ENCODE measurements around the gene RIPOR1. TPM values are rescaled to one million over a fixed set of nuclear protein-coding genes. Genes with fewer than 3 reads are reported as not detected.
A peak's percentile ranks its signal among the peaks of the same experiment; 100 is the strongest.

Gene RIPOR1
- total RNA-seq, 1 donor from 2014 or later: 116 TPM

- no peak overlapping the region for H3K4me3 Mint-ChIP-seq (ENCODE audit: unreplicated experiment)
- Histone ChIP-seq H3K4me2 (ENCODE audit: low read length) (no peak overlapping the region), H3K9me3 (ENCODE audit: insufficient read depth, low read depth, low read length) (no peaks in the 10 kb centered on the region), H2AFZ (ENCODE audit: low read depth, low read length) (no peak overlapping the region), H3K27me3 (ENCODE audit: insufficient read depth, low read length) (no peaks in the 10 kb centered on the region), H3K27ac (ENCODE audit: low read depth, low read length) (no peak overlapping the region), H3K79me2 (ENCODE audit: insufficient read depth, low read length) (no peaks in the 10 kb centered on the region), H3K9ac (ENCODE audit: low read length) (no peak overlapping the region), H4K20me1 (ENCODE audit: insufficient read depth, low read length) (no peaks in the 10 kb centered on the region), H3K4me3 (ENCODE audit: insufficient read depth, low read depth, low read length) (no peak overlapping the region), H3K4me1 (ENCODE audit: insufficient read depth, low read length) (peaks cover 15% of the 10 kb centered on the region), H3K36me3 (ENCODE audit: insufficient read depth, low read length) (no peaks in the 10 kb centered on the region)
- FAIRE-seq (no peak), DNase-seq (ENCODE audit: low read depth) (peak; percentile 59)
- H3K27ac Mint-ChIP-seq (ENCODE audit: unreplicated experiment): no peak overlapping the region
- peak; percentile 73 for TF ChIP-seq CTCF (IDR thresholded peaks at IDR 0.05; ENCODE audit: insufficient read depth, low read depth, low read length)
- TF ChIP-seq EZH2 (IDR thresholded peaks at IDR 0.05; ENCODE audit: insufficient read depth, low read length): no peak
- H3K36me3 Mint-ChIP-seq (ENCODE audit: low read depth, unreplicated experiment): no peaks in the 10 kb centered on the region
- no peaks in the 10 kb centered on the region for H3K9me3 Mint-ChIP-seq (ENCODE audit: unreplicated experiment)
- H3K4me1 Mint-ChIP-seq (ENCODE audit: low read depth, unreplicated experiment): peaks cover 13% of the 10 kb centered on the region
- H3K27me3 Mint-ChIP-seq (ENCODE audit: low read depth, unreplicated experiment): peaks cover 7% of the 10 kb centered on the region
Observed at GRCh38 chr16:67514382-67514828, 14.2 kb upstream of the RIPOR1 start.

- H3K27me3 ChIP-seq (ENCODE audit: insufficient read depth, low read length): no peaks in the 10 kb centered on the region
- peaks cover 11% of the 10 kb centered on the region for H3K27me3 Mint-ChIP-seq (ENCODE audit: low read depth, unreplicated experiment)
- H3K4me2 ChIP-seq (ENCODE audit: low read length): peak overlapping the region; percentile 76
- H2AFZ ChIP-seq (ENCODE audit: low read depth, low read length): no peak overlapping the region
- no peak overlapping the region for H3K4me3 Mint-ChIP-seq (ENCODE audit: unreplicated experiment)
- H3K9ac ChIP-seq (ENCODE audit: low read length): peak overlapping the region; percentile 44
- H3K4me1 ChIP-seq (ENCODE audit: insufficient read depth, low read length): peaks cover 15% of the 10 kb centered on the region
- H3K9me3 Mint-ChIP-seq (ENCODE audit: unreplicated experiment): no peaks in the 10 kb centered on the region
- peak overlapping the region; percentile 29 for H3K27ac Mint-ChIP-seq (ENCODE audit: unreplicated experiment)
- no peak for FAIRE-seq
- no peaks in the 10 kb centered on the region for H3K36me3 Mint-ChIP-seq (ENCODE audit: low read depth, unreplicated experiment)
- peak; percentile 72 for DNase-seq (ENCODE audit: low read depth)
- H3K4me3 ChIP-seq (ENCODE audit: insufficient read depth, low read depth, low read length): no peak overlapping the region
- peaks cover 13% of the 10 kb centered on the region for H3K4me1 Mint-ChIP-seq (ENCODE audit: low read depth, unreplicated experiment)
- peak overlapping the region; percentile 34 for H3K27ac ChIP-seq (ENCODE audit: low read depth, low read length)
- H3K36me3 ChIP-seq (ENCODE audit: insufficient read depth, low read length): no peaks in the 10 kb centered on the region
- H3K9me3 ChIP-seq (ENCODE audit: insufficient read depth, low read depth, low read length): no peaks in the 10 kb centered on the region
- H4K20me1 ChIP-seq (ENCODE audit: insufficient read depth, low read length): no peaks in the 10 kb centered on the region
- H3K79me2 ChIP-seq (ENCODE audit: insufficient read depth, low read length): no peaks in the 10 kb centered on the region
- TF ChIP-seq EZH2 (IDR thresholded peaks at IDR 0.05; ENCODE audit: insufficient read depth, low read length) (no peak), CTCF (IDR thresholded peaks at IDR 0.05; ENCODE audit: insufficient read depth, low read depth, low read length) (no peak)
Observed at GRCh38 chr16:67516296-67517154, 12.1 kb upstream of the RIPOR1 start.

GRCh38 chr16:67517155-67517445 lies 11.5 kb upstream of the RIPOR1 start:
- no peak overlapping the region for H3K27ac Mint-ChIP-seq (ENCODE audit: unreplicated experiment)
- H3K36me3 Mint-ChIP-seq (ENCODE audit: low read depth, unreplicated experiment): no peaks in the 10 kb centered on the region
- Histone ChIP-seq H3K27me3 (ENCODE audit: insufficient read depth, low read length) (no peaks in the 10 kb centered on the region), H4K20me1 (ENCODE audit: insufficient read depth, low read length) (no peaks in the 10 kb centered on the region), H2AFZ (ENCODE audit: low read depth, low read length) (no peak overlapping the region), H3K79me2 (ENCODE audit: insufficient read depth, low read length) (no peaks in the 10 kb centered on the region), H3K4me2 (ENCODE audit: low read length) (peak overlapping the region; percentile 76), H3K27ac (ENCODE audit: low read depth, low read length) (no peak overlapping the region), H3K4me1 (ENCODE audit: insufficient read depth, low read length) (peaks cover 15% of the 10 kb centered on the region), H3K4me3 (ENCODE audit: insufficient read depth, low read depth, low read length) (no peak overlapping the region), H3K36me3 (ENCODE audit: insufficient read depth, low read length) (no peaks in the 10 kb centered on the region), H3K9ac (ENCODE audit: low read length) (no peak overlapping the region), H3K9me3 (ENCODE audit: insufficient read depth, low read depth, low read length) (no peaks in the 10 kb centered on the region)
- peaks cover 13% of the 10 kb centered on the region for H3K4me1 Mint-ChIP-seq (ENCODE audit: low read depth, unreplicated experiment)
- DNase-seq (ENCODE audit: low read depth) (no peak), FAIRE-seq (no peak)
- no peaks in the 10 kb centered on the region for H3K9me3 Mint-ChIP-seq (ENCODE audit: unreplicated experiment)
- TF ChIP-seq EZH2 (IDR thresholded peaks at IDR 0.05; ENCODE audit: insufficient read depth, low read length) (no peak), CTCF (IDR thresholded peaks at IDR 0.05; ENCODE audit: insufficient read depth, low read depth, low read length) (no peak)
- peaks cover 11% of the 10 kb centered on the region for H3K27me3 Mint-ChIP-seq (ENCODE audit: low read depth, unreplicated experiment)
- no peak overlapping the region for H3K4me3 Mint-ChIP-seq (ENCODE audit: unreplicated experiment)
